A549 (cell line): ENCODE measurements around the gene SFRP2. TPM values are rescaled to one million over a fixed set of nuclear protein-coding genes. Genes with fewer than 3 reads are reported as not detected.

Experiments
- ATAC-seq, 2 experiments: fragments of 200-7000 bp in 1 of 2; fragments of >200 bp in 1 of 2; cut with Nextera tagmentation in 1 of 2; cut with Tn5 transposase in 1 of 2; 3 replicates each; pipeline versions ENCODE4 v1.8.0 to v1.9.1; 2018 to 2020; ENCODE audit warnings: mild to moderate bottlenecking in 1 of 2, moderate library complexity in 1 of 2
- CTCF ChIA-PET: fragments of 300-600 bp; sonication (Branson Sonifier 250); formaldehyde crosslinking; extraction: SDS; loops from one replicate; lab custom pipeline; 2021; ENCODE audit warnings: antibody characterized with exemption, inconsistent platforms; lab: Yijun Ruan, JAX
- POLR2A ChIA-PET: fragments of 350-600 bp; formaldehyde crosslinking; extraction: SDS; loops from one replicate; lab custom pipeline; 2021; ENCODE audit warnings: antibody characterized with exemption, inconsistent platforms; lab: Yijun Ruan, JAX
- DNase-seq, 2 experiments: peaks; one replicate each; pipeline versions ENCODE4 v3.0.0 to v3.0.0-alpha.2; 2011 to 2016; ENCODE audit warnings: low read depth in 1 of 2, low spot score in 1 of 2
- FAIRE-seq: peaks from 2 replicates; lab custom pipeline; 2011; peaks lifted over from hg19 to GRCh38; lab: Jason Lieb, UNC
- H3K27ac ChIP-seq, 2 experiments: fragments of >200 bp; sonication (Bioruptor Twin); formaldehyde crosslinking; 3 replicates each; pipeline ENCODE4 v1.5.1; 2016 to 2017
- H3K4me1 ChIP-seq: fragments of >200 bp; sonication (Bioruptor Twin); formaldehyde crosslinking; 3 replicates; pipeline ENCODE4 v1.6.1; 2016
- H3K4me2 ChIP-seq: fragments of >200 bp; sonication (Bioruptor Twin); formaldehyde crosslinking; 3 replicates; pipeline ENCODE4 v1.6.1; 2016
- H3K4me3 ChIP-seq: fragments of >200 bp; sonication (Bioruptor Twin); formaldehyde crosslinking; 3 replicates; pipeline ENCODE4 v1.5.1; 2016
- H3K9me3 ChIP-seq: fragments of >200 bp; sonication (Bioruptor Twin); formaldehyde crosslinking; 3 replicates; pipeline ENCODE4 v1.6.1; 2016
- EHF ChIP-seq: fragments of 250-450 bp; sonication (Bioruptor Pico); IDR thresholded peaks from 2 replicates; pipeline ENCODE4 v1.5.0; 2020; ENCODE audit warnings: mild to moderate bottlenecking
- EHMT2 ChIP-seq: fragments of 200-600 bp; sonication (generic); IDR thresholded peaks from 2 replicates; pipeline ENCODE4 v1.6.1; 2016; ENCODE audit warnings: antibody characterized with exemption, low read depth, mild to moderate bottlenecking, moderate library complexity
- ELK1 ChIP-seq: fragments of 150-350 bp; IDR thresholded peaks from 2 replicates; pipeline ENCODE4 v1.6.1; 2014; ENCODE audit warnings: low read depth, mild to moderate bottlenecking, low read length
- EP300 ChIP-seq, 2 experiments: fragments of >200 bp; sonication (Bioruptor Twin); formaldehyde crosslinking; IDR thresholded peaks; 2 replicates in 1 of 2; 3 replicates in 1 of 2; pipeline ENCODE4 v1.6.1; 2016 to 2017
- ESRRA ChIP-seq: fragments of 150-350 bp; IDR thresholded peaks from 2 replicates; pipeline ENCODE4 v1.6.1; 2014; ENCODE audit warnings: mild to moderate bottlenecking, low read length, borderline replicate concordance
- FOSL2 ChIP-seq, 2 experiments: fragments of 450-650 bp in 1 of 2; fragments of >200 bp in 1 of 2; sonication (Bioruptor Twin) in 1 of 2; formaldehyde crosslinking; IDR thresholded peaks; 2 replicates each; pipeline versions ENCODE4 v1.5.0 to v1.6.1; 2016 to 2020; ENCODE audit warnings: mild to moderate bottlenecking in 1 of 2, moderate library complexity in 1 of 2
- HDAC2 ChIP-seq: fragments of 200-600 bp; sonication (generic); IDR thresholded peaks from 2 replicates; pipeline ENCODE4 v1.6.1; 2016
- HEYL ChIP-seq: fragments of 250-450 bp; sonication (Bioruptor Pico); IDR thresholded peaks from 2 replicates; pipeline ENCODE4 v1.8.0; 2021; ENCODE audit warnings: mild to moderate bottlenecking, moderate library complexity
- HOXB5 ChIP-seq: fragments of 250-450 bp; sonication (Bioruptor Pico); IDR thresholded peaks from 2 replicates; pipeline ENCODE4 v1.5.0; 2020; ENCODE audit warnings: mild to moderate bottlenecking, moderate library complexity
- JUN ChIP-seq, 2 experiments: fragments of >200 bp; sonication (Bioruptor Twin); formaldehyde crosslinking; IDR thresholded peaks; 2 replicates in 1 of 2; 3 replicates in 1 of 2; pipeline ENCODE4 v1.6.1; 2016 to 2017
- JUNB ChIP-seq: fragments of >200 bp; sonication (Bioruptor Twin); formaldehyde crosslinking; IDR thresholded peaks from 2 replicates; pipeline ENCODE4 v1.6.1; 2016
- KDM1A ChIP-seq: fragments of 200-600 bp; sonication (generic); IDR thresholded peaks from 2 replicates; pipeline ENCODE4 v1.6.1; 2016; ENCODE audit warnings: low read depth, mild to moderate bottlenecking
- MYC ChIP-seq: IDR thresholded peaks from 2 replicates; pipeline ENCODE4 v1.6.1; 2012; ENCODE audit warnings: mild to moderate bottlenecking, inconsistent platforms, low read length, improper control_type of control experiment, borderline replicate concordance
- PHF8 ChIP-seq: fragments of 200-600 bp; sonication (generic); IDR thresholded peaks from 2 replicates; pipeline ENCODE4 v1.6.1; 2016; ENCODE audit warnings: low read depth, mild to moderate bottlenecking, antibody characterized with exemption, moderate library complexity, borderline replicate concordance
- POLR2AphosphoS2 ChIP-seq: conservative IDR thresholded peaks from 2 replicates; pipeline ENCODE4 v1.6.1; 2012; ENCODE audit warnings: low read length, improper control_type of control experiment, inconsistent platforms
- RARB ChIP-seq: fragments of 250-450 bp; sonication (Bioruptor Pico); IDR thresholded peaks from 2 replicates; pipeline ENCODE4 v1.8.0; 2021; ENCODE audit warnings: mild to moderate bottlenecking, moderate library complexity
- REST ChIP-seq: fragments of 200-600 bp; sonication (generic); IDR thresholded peaks from 2 replicates; pipeline ENCODE4 v1.6.1; 2016; ENCODE audit warnings: antibody characterized with exemption, mild to moderate bottlenecking, moderate library complexity
- RNF2 ChIP-seq: fragments of 200-600 bp; sonication (generic); IDR thresholded peaks from 2 replicates; pipeline ENCODE4 v1.6.1; 2016; ENCODE audit warnings: low read depth, mild to moderate bottlenecking, antibody characterized with exemption, moderate library complexity, borderline replicate concordance
- SREBF2 ChIP-seq: fragments of 450-650 bp; IDR thresholded peaks from 2 replicates; pipeline ENCODE4 v1.6.1; 2014; ENCODE audit warnings: mild to moderate bottlenecking, moderate library complexity
- TP53 ChIP-seq: fragments of 250-450 bp; sonication (Bioruptor Pico); IDR thresholded peaks from 2 replicates; pipeline ENCODE4 v1.5.0; 2021; ENCODE audit warnings: mild to moderate bottlenecking, moderate library complexity
- ZNF302 ChIP-seq: fragments of 250-450 bp; sonication (Bioruptor Pico); IDR thresholded peaks from 2 replicates; pipeline ENCODE4 v1.9.0; 2021; ENCODE audit warnings: inconsistent platforms, mild to moderate bottlenecking, moderate library complexity
- ZSCAN20 ChIP-seq: fragments of 250-450 bp; sonication (Bioruptor Pico); IDR thresholded peaks from 2 replicates; pipeline ENCODE4 v1.8.0; 2022; ENCODE audit warnings: mild to moderate bottlenecking, moderate library complexity
- WGBS: methylation state at CpG from one replicate; pipeline ENCODE4 v1.1.6; 2017; ENCODE audit errors: missing lambda C conversion rate; 5-methylcytosine and 5-hydroxymethylcytosine counted together
- polyA plus RNA-seq, 4 experiments: library from polyadenylated mRNA; depleted of rRNA in 3 of 4; stranded (reverse); fragments of >200 nt; fragmentation: RNase III in 1 of 4; extraction: RNeasy Plus Mini Kit Qiagen cat#74134 plus additional on column Dnase treatment in 1 of 4; gene quantifications; 2 replicates in 3 of 4; 3 replicates in 1 of 4; pipeline ENCODE4 v1.2.3, GENCODE V29; 2011 to 2017

The SFRP2 gene
- polyA plus RNA-seq, 2 of the 4 experiments (the other 2 are of a cell fraction), result not detected

GRCh38 chr4:153784166-153784699 is 4.7 kb downstream of the SFRP2 start:
- ATAC-seq (no peak), DNase-seq (no peak), FAIRE-seq (no peak)
- 4% methylated on average over 3 of the region's 3 CpGs for WGBS
- no peak overlapping the region for H3K4me3 ChIP-seq
- CTCF ChIA-PET, result no interaction called here
- POLR2A ChIA-PET, result no interaction called here
- no peaks in the 10 kb centered on the region for H3K9me3 ChIP-seq
- no peak for TF ChIP-seq EHMT2
- TF ChIP-seq ELK1, result no peak
- TF ChIP-seq JUN (IDR thresholded peaks at IDR 0.05), result no peak
- no peak for TF ChIP-seq EP300 (IDR thresholded peaks at IDR 0.05)
- TF ChIP-seq ZNF302 (CRISPR knock-in tag), result no peak
- no peak for TF ChIP-seq SREBF2
- TF ChIP-seq ESRRA, result no peak
- no peak for TF ChIP-seq HEYL (CRISPR knock-in tag)
- TF ChIP-seq POLR2AphosphoS2, result no peak
- TF ChIP-seq RNF2, result no peak
- no peak for TF ChIP-seq MYC
- no peak for TF ChIP-seq KDM1A
- TF ChIP-seq JUNB, result no peak
- TF ChIP-seq FOSL2 (IDR thresholded peaks at IDR 0.05), result no peak
- TF ChIP-seq FOSL2 (CRISPR knock-in tag; IDR thresholded peaks at IDR 0.05), result no peak
- no peak for TF ChIP-seq EHF (CRISPR knock-in tag)
- no peak for TF ChIP-seq PHF8
- TF ChIP-seq RARB (CRISPR knock-in tag), result no peak
- no peak for TF ChIP-seq HOXB5 (CRISPR knock-in tag)
- no peak for TF ChIP-seq TP53 (CRISPR knock-in tag)
- no peak for TF ChIP-seq ZSCAN20 (CRISPR knock-in tag)
- no peak overlapping the region for H3K27ac ChIP-seq
- no peak overlapping the region for H3K4me2 ChIP-seq
- no peaks in the 10 kb centered on the region for H3K4me1 ChIP-seq

DNA sequence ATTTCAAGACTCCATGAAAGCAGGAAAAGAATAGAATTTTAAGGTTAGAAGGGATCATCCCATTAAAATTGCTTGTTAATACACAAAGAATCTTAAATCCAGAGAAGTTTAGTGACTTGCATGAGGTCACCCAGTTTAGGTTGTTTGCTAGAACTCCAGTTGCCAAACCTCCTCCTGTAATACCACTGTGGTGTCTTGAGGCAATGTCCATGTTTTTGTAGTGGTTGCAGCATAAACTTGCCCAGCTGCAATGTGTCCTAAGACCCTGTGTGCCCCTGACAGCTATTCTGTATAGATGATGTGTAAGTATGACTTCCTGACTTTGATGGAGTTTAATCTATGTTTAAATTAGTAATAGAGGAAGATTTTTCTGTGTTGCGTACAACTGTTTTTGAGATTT is 6.3 kb downstream of the SFRP2 start:
- ATAC-seq (no peak), FAIRE-seq (no peak), DNase-seq (no peak)
- 96% methylated on average over 1 of the region's 1 CpG for WGBS
- Histone ChIP-seq H3K4me2 (no peak overlapping the region), H3K4me1 (no peaks in the 10 kb centered on the region), H3K4me3 (no peak overlapping the region), H3K9me3 (no peaks in the 10 kb centered on the region), H3K27ac (no peak overlapping the region)
- ChIA-PET POLR2A (no interaction called here), CTCF (no interaction called here)
- TF ChIP-seq EHMT2, result no peak
- TF ChIP-seq HDAC2, result no peak

GRCh38 chr4:153781717-153782416 is 7.0 kb downstream of the SFRP2 start:
- H3K4me3 ChIP-seq, result no peak overlapping the region
- POLR2A ChIA-PET, result no interaction called here
- no peak overlapping the region for H3K4me2 ChIP-seq
- WGBS, result 41% methylated on average over 6 of the region's 6 CpGs
- no peaks in the 10 kb centered on the region for H3K9me3 ChIP-seq
- no peaks in the 10 kb centered on the region for H3K4me1 ChIP-seq
- DNase-seq (no peak), FAIRE-seq (no peak), ATAC-seq (no peak)
- CTCF ChIA-PET, result no interaction called here
- TF ChIP-seq REST (no peak), EHMT2 (no peak), JUNB (no peak)
- no peak overlapping the region for H3K27ac ChIP-seq
